ENCODE data around the gene ATP2A2.

DNA sequence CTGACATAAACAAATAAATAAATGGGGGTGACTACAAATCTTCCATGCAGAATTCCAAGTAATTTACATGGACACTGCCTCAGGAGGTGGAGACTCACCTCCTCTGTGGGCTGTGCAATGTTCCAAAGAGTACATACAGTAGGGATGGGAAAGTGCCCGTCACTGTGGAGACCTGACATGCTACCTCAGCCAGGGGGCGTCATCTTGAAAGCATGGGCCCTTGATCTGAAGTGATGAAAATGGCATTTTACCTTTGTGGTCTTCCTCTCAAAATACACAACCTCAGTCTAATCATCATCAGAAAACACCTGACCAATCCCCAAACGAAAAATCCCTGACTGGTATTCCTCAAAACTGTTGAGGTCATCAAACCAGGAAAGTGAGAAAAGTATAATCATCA lies 74.0 kb downstream of the ATP2A2 start:
- TF ChIP-seq GATA3 (IDR thresholded peaks at IDR 0.05; ENCODE audit: low read depth, low read length) (no peak), GATA2 (IDR thresholded peaks at IDR 0.05; ENCODE audit: low read depth, low read length) (no peak)

All from SH-SY5Y (cell line).